Measurements from ENCODE around the gene CUX1.
"Not testable (repeated sequence)": the region's sequence is repeated elsewhere in the genome, so short reads cannot be mapped to it uniquely, and the experiment has no call there.

DNA sequence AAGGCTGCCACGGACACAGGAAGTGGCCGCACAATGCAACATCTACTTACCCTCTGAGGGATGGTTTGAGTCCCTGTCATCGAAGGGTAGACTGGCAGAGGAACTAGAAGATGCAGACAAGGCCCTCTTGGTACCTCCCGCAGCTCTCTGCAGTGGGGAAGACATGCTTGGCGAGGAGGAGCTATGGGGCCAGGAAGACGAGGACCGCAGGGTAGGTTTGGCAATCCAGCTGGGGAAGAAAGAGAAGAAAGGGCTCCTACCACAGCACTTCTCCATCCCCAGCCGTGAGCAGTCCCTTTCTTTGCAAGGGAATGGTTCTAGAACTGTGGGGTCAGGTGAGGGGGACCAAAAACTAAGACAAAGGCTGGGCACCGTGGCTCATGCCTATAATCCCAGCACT lies 511.9 kb downstream of the CUX1 start:
- TF ChIP-seq, protein P1, sequence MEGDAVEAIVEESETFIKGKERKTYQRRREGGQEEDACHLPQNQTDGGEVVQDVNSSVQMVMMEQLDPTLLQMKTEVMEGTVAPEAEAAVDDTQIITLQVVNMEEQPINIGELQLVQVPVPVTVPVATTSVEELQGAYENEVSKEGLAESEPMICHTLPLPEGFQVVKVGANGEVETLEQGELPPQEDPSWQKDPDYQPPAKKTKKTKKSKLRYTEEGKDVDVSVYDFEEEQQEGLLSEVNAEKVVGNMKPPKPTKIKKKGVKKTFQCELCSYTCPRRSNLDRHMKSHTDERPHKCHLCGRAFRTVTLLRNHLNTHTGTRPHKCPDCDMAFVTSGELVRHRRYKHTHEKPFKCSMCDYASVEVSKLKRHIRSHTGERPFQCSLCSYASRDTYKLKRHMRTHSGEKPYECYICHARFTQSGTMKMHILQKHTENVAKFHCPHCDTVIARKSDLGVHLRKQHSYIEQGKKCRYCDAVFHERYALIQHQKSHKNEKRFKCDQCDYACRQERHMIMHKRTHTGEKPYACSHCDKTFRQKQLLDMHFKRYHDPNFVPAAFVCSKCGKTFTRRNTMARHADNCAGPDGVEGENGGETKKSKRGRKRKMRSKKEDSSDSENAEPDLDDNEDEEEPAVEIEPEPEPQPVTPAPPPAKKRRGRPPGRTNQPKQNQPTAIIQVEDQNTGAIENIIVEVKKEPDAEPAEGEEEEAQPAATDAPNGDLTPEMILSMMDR (IDR thresholded peaks at IDR 0.05), result not testable (repeated sequence)
- not testable (repeated sequence) for TF ChIP-seq POLR2A (IDR thresholded peaks at IDR 0.05)

Data from lower leg skin (tissue), 3 donors.